GM15510 (cell line): ENCODE data around the gene PACSIN1.

ENCODE experiments used
- POLR2A ChIP-seq: IDR thresholded peaks from 3 replicates; pipeline ENCODE4 v1.6.1; 2011; ENCODE audit warnings: borderline replicate concordance; ENCODE audit not compliant: insufficient read length; ENCODE audit errors: extremely low read depth

Gene PACSIN1

DNA sequence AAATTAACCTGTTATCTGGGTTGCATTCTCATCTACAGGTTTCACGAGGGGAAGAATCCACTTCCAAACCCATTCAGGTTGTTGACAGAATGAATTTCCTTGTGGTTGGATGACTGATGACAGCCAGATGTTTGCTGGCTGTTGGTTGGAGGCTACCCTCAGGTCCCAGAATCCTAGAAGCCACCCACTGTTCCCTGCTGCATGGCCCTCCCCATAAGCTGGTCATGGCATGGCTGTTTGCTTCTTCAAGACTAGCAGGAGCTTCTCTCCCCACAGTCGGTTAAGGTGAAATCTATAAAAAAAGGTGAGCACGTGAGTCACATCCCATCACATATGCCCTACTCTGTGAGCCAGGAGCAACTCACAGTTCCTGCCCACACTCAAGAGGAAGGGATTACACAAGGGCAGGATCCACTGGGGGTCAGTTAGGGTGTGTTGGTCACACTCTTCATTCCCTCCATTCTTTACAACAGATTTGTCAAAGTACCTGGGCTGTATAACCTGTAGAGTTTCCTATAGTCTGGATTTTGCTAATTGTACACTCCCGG, 20.5 kb upstream of the PACSIN1 start:
- TF ChIP-seq POLR2A = no peak

DNA sequence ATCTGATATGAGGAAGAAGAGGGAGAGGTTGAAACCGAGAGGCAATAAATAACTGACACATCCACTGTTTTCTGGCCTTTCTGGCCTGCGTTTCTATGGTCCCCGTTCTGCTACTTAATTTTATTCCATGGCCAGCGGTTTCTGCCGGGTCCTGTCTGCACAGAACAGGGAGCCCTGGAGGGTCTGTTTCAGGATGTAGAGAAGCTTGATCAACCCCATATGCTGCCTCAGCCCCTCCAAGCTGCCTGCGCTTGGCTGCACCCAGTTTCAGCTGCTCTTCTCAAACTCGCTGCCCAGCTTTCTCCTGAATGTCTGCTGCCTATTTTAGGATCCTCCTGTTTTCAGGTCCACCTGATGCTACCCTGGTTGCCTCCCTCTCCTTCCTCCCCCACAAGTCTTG, 18.5 kb upstream of the PACSIN1 start:
- no peak for TF ChIP-seq POLR2A

DNA sequence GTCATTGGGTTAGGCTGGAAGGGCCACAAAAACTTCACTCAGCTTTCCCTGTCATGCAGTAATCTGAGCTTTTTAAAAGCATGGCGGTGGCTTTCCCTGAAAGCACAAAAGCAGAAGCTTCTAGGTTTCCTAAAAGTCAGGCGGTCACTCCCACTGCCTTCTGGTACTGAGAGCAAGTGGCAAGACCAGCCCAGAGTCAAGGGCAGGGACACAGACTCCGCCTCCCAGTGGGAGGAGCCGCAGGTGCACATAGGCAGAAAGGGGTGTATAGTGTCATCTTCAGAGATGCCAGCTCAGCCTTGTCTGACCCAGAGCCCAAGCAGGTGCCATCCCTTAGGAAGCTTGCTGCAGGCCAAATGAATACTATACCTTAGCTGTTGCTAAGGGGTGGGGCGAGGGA, 18.0 kb upstream of the PACSIN1 start:
- TF ChIP-seq POLR2A = no peak

DNA sequence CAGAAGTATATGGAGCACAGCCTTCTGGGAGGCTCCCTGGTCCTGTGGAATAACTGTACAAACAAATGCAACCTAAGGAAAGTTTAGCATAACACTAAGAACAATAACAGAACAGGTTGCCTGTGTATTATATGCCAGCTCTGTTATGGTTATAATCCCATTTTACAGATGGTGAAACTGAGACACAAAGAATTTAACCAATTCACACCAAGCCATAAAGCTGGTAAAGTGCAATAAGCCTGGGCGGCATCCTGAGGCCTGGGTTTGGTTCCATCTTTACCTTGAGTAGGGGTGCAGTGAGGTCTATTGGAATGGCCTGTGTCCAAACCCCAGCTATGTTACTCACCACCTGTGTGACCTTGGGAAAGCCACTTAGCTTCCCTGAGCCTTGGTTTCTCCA, 14.7 kb upstream of the PACSIN1 start:
- no peak for TF ChIP-seq POLR2A

DNA sequence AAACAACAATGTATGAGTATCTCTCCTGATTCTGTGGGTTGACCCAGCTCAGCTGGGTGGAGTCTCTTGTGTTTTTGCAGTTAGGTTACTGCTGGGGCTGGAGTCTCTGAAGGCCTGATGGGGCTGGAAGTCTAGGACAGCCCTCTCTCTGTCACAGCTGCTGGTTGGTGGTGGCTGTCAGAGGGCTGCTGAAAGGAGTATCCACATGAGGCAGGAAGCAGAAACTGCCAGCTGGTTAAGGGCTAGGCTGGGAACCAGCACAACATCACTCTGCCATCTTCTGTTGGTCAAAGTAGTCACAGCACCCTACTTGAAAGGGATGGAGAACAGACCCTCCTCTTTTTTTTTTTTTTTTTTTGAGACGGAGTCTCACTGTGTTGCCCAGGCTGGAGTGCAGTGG, 10.0 kb upstream of the PACSIN1 start:
- TF ChIP-seq POLR2A = no peak

DNA sequence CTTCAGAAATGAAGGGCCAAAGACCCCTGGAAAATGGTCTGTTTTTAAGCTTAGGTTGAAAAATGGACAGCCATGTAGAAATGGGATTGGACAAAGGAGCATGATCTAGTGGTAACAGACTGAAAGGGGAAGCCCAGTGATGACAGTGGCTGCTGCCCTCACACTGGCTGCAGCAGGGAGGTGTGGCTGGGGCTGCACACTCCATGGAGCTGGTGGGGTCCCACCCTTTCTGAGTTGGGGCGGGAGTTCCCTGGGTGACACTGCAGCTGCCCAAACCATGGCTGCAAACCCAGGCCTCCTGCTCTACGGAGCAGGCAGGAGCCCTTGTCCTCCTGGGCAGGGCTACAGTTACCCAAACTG, 8.5 kb upstream of the PACSIN1 start:
- no peak for TF ChIP-seq POLR2A

DNA sequence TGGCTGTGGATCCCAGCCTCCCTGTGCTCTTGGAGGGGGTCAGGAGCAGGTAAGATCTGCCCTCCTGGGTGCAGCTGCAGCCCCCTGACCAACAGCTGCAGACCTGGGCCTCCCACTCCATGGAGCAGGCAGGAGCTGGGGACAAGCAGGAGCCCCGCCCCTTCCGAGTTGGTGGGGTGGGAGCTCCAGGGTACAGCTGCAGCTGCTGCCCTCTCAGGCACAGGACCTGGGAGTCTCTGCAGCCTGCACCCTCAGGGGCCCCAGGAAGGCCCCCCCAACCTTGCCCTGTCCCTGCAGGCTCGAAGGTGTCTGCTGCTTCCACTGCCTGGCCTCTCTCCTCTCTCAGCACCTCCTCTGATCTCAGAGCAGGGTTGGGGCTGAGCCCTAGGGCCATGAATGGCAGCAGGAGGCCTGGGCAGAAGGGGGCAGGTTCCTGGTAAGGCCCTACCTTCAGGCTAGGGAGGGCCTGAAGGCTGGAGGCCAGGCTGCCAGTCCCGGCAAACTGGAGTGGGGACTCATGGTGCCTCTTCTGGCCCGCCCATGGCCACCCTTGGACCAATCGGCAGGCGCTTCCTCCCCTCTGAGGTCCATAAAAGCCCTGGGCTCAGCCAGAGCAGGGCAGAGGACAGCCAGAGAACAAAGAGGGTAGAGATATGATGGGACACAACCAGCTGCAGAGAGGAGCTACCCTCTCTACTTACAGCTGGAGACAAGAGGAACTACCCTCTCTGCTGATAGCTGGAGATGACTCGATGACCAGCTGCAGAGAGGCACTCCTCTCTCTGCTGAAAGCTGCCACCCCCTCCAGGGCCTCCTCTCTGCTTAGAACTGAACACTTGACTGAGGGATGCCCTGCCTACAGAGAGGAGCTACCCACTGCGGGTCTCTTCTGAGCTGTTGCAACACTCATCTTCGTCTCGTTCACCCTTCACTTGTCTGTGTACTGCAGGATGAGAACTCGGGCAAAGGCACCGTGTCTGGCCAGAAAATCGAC, 7.8 kb upstream of the PACSIN1 start:
- no peak for TF ChIP-seq POLR2A

DNA sequence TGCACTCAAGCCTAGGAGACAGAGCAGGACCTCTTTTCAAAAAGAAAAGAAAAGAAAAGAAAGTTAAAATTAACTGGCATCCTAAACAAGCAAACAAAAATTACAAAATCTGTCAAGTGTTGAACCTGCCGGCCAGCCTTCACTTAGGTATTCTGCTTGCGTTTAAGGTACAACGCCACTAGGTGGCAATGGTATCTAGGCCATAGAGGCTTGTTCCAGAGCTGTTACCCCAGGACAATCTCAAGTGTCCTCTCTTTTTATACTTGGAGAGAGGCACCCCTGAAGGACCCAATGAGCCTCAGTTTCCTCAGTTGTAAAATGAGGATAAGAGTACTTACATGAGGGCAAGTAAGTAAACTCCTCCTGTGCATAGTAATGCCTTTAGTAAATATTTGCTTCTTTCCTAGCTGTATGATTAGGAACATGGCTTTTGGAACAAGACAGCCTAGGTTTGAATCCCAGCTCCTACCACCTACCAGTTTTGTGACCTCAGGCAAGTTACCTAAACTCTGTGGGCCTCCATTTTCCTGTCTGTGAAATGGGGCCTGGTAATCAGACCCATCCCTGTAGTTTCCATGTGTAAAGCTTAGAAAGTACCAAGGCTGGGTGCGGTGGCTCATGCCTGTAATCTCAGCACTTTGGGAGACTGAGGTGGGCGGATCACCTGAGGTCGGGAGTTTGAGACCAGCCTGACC, 5.8 kb upstream of the PACSIN1 start:
- TF ChIP-seq POLR2A = no peak

DNA sequence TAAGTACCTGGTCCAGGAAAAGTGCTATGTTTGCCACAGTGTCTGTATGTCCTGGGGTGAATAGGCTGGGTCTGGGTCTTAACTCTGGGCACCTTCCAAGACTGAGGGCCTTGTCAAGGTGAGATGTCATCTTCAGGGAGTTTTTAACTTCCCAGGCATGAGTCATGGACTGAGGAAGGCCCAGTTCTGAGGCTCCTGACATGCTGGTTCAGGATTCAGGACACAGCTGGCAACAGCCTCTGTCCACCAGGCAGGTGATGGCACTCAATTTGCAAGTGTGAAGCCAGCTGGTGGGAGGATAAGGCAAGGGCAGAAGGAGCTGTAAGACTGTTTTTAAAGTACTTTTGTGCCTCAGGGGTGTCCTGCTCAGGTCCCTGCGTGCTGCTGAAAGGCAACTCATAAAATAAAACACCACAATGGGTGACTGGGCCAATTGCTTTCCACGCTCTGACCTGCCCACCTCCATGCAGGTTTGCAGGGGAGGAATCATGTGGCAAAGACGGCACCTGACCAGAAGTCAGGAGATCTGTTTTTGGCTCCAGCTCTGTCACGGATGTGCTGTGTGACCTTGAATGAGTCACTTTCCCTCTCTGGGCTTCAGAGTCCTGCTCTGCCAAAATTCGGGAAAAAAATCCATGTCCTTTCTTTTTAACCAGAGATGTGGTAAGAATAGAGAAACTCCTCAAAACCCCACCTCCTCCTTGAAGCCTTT, 4.9 kb upstream of the PACSIN1 start:
- no peak for TF ChIP-seq POLR2A

DNA sequence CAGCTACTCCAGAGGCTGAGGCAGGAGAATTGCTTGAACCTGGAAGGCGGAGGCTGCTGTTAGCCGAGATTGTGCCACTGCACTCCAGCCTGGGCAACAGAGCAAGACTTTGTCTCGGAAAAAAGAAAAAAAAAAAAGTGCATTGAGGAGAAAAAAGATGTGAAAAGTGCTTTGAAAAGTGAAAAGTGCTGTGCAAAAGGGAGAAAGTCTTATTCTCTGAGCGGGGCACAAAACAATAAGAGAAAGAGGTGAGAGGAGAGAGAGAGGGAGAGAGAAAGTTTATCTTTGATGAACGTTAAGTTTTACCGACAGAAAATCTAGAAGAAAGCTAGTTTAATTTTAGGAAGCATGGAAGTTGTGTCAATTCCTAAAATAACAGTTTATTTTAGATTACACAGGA, 3.9 kb upstream of the PACSIN1 start:
- no peak for TF ChIP-seq POLR2A

DNA sequence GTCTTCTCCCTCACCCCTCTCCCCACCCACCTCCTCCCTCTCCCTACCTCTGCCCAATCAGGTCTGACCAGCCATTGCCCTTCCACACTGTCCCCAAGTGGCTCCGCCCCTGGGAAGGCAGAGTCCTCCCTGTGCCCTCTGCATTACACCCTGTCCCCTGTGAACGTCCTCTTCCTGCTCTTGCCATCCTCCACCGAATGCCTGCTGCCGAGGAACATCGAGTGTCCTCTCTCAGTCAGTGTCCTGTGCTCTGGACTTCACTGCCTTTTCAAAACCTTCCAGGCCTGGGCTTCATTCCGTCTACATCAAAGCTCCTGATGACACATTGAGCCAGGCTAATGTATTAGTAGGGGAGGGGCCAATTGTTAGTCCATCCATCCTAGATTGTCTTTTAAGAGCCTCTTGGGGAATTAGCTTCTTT, 3.3 kb upstream of the PACSIN1 start:
- TF ChIP-seq POLR2A = no peak

DNA sequence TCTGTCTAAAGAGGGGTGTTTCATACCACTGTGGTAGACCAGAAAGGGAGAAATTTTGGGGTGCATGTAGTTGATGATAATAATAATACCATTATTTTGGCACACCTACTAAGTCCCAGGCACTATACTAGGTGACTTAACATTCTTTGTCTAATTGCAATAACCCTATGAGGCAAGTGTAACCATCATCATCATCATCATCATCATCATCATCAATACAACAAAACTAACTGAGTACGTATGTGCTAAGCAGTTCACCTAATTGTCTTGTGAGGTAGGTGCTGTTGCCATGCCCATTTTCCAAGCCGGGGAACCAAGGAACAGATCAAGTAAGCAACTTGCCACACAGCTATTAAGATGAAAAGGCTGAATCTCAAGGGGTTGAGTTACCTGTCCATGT, 2.6 kb upstream of the PACSIN1 start:
- TF ChIP-seq POLR2A = no peak

DNA sequence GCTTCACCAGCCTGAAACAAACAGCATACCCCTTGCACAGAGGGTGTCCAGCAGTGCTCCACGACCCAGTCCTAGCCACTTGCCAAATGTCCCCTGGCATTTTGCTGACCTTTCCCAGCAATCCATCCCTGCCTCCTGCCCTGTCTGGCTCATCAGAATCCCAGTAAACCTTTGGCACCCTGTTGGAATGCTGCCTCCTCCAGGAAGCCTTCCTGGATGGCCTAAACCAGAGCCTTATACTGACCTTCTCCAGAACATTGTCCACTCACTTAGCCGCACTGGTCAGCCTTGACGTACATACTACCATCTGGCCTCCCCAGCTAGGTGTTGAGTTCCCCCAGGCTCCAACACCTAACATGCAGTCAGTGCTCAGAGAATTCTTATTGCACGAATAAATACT, 2.0 kb upstream of the PACSIN1 start:
- TF ChIP-seq POLR2A = no peak

DNA sequence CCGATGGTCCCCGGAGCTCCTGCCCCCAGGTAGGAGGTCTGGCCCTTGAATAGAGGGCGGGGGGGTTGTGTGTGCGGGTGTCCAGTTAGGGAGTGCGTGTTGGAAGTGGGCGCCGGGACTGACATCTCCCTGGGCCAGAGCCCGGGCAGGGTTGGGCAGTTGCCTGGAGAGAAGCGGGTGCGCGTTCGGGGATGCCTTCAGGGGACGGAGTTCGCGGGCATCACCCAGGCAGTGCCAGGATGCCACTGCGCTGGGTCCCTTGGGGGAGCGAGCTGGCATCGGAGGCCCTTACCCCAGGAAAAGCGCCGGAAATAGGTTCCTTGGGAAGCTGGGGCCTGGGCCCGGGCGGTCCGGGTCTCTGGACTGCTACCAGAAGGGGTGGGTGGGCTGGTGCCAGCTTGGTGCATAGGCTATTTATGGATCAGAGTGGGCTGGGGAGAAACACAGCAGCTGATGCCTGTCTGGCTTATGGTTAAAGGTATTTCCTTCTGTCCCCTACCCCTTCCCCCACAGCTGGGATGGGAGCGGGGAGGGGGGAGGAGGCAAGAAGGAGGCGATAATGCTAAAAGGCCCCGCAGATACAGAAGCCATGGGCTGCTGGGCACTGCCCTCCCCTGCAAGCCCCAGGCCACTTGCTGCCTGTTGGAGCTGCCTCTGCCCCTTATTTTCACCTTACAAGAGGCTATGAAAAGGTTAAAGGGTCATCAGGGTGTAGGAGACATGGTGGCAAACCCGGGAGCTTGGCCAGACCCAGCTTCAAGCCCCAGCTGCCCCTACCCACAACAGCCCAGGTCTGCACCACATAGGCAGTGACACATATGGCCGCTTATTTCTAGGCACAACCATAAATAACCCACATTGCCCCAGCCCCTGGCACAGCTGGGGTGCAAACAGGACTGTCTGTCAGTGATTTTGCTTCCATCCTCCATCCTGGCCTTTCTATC, 638 bp downstream of the PACSIN1 start:
- TF ChIP-seq POLR2A = no peak

DNA sequence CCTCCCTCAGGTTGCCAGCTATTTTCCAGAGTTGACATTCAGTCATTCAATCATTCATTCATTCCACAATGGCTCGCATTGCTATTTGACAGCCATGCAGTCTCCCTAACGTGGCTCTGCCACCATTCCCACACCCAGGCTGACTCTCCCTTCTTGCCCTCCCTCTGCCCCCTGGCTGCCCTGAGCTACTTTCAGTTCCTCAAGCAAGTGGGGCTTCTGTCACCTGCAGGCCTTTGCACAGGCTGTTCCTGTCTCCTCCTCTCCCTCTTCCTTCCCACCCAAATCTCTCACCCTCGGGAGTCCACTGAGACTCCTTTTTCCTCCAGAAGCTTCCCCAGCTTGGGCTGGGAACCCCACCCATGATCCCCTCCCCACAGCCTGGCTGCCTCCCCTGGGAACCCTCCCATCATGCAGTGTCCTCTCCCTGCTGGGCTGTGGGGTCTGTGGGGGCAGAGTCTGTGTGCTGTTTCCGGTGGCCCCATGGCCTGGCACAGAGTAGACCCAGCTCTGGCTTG, 2.6 kb downstream of the PACSIN1 start:
- no peak for TF ChIP-seq POLR2A

DNA sequence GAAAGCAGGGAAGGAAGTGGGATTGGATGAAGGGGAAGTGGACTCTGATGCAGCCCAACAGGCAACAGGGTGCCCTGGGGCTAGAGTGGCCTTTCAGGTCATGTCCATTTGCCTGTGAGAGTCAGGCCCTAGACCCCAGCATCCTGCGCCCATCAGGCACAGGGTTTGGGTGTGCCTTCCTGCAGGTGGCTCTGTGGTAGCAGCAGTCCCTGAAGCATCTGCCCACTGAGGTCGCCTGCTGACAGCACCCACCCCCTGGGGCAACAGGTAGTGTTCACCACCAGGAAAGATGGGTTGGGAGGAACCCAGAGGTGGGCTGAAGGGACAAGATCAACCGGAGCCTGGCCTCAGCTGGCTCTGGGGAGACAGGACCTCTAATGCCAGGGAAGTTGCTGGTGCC, 3.6 kb downstream of the PACSIN1 start:
- no peak for TF ChIP-seq POLR2A
